ENCODE data around the gene CDK2. TPM values are rescaled to one million over a fixed set of nuclear protein-coding genes. Genes with fewer than 3 reads are reported as not detected.

CDK2 gene
- total RNA-seq, 2 experiments from 2014 or later, result 15.8 to 16.0 TPM

DNA sequence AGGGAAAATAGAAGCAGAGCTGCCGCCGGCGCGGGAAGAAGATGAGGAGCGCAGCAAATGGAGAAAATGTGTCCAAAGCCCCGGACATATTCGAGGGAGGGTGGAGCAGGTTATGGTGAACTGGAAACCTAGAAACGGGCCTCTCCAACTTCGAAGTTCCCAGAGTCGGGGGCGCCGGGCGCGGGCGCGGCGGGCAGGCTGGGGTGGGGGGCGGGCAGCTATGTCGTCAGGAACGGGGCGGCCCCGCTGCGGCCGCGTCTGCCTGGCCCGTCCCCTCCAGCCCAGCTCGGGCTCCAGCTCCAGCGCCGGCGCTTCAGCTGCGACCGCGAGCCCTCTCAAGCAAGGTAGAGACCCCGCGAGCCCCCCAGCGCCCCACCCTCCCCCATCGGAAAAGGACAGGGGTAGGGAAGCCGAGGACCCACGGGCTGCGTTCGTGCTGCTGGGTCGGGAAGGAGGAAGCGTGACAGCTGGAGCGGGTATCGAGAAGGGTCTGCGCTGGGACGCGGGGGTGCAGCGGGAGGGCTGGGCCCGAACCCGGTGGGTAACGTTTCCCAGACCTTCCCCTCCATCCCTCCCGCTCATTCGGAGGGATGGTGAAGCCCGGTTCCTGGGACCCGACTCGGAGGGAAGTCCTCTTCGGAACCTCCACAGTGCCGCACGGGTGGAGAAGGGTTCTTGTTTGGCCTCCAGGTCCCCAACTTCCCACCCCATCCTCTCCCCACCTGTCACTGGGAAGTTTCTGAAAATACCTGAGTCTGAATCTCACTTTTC, 34.7 kb upstream of the CDK2 start:
- Mint-ChIP-seq H3K4me1 (ENCODE audit: low read depth) (peaks cover 57% of the 10 kb centered on the region), H3K27ac (peak overlapping the region; percentile 97), H3K4me3 (peak overlapping the region; percentile 99), H3K9me3 (no peaks in the 10 kb centered on the region), H3K27me3 (no peaks in the 10 kb centered on the region), H3K36me3 (ENCODE audit: low read depth) (peaks cover 83% of the 10 kb centered on the region)
- CTCF ChIA-PET, result interaction anchor here (6.6 to 8.9 kb wide), 2 partner anchors 9 to 194 kb away, joined by 31 to 86 read pairs; no protein-coding TSS in a partner anchor
- POLR2A ChIA-PET, result interaction anchor here (1.4 to 18.6 kb wide), 11 partner anchors 7 to 194 kb away, joined by 3 to 251 read pairs (median 57); partner anchors contain the start of genes DNAJC14, ORMDL2, RAB5B and SARNP
- H3K27me3 ChIP-seq (ENCODE audit: control insufficient read depth in 1 of 2, insufficient read depth in 2 of 2, low read length in 2 of 2), result no peaks in the 10 kb centered on the region
- TF ChIP-seq, protein P1, sequence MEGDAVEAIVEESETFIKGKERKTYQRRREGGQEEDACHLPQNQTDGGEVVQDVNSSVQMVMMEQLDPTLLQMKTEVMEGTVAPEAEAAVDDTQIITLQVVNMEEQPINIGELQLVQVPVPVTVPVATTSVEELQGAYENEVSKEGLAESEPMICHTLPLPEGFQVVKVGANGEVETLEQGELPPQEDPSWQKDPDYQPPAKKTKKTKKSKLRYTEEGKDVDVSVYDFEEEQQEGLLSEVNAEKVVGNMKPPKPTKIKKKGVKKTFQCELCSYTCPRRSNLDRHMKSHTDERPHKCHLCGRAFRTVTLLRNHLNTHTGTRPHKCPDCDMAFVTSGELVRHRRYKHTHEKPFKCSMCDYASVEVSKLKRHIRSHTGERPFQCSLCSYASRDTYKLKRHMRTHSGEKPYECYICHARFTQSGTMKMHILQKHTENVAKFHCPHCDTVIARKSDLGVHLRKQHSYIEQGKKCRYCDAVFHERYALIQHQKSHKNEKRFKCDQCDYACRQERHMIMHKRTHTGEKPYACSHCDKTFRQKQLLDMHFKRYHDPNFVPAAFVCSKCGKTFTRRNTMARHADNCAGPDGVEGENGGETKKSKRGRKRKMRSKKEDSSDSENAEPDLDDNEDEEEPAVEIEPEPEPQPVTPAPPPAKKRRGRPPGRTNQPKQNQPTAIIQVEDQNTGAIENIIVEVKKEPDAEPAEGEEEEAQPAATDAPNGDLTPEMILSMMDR (IDR thresholded peaks at IDR 0.05), result no peak
- H3K4me3 ChIP-seq (ENCODE audit: low read length), result peak overlapping the region; percentile 98
- ATAC-seq (ENCODE audit: poor library complexity) (no peak), DNase-seq (peak in 8 of 14 experiments; percentile 11 to 63 (median 52))
- H3K27ac ChIP-seq (ENCODE audit: low read depth in 1 of 2, low read length in 2 of 2), result peak overlapping the region; percentile 83 to 93
- peaks cover 47% of the 10 kb centered on the region for H3K36me3 ChIP-seq (ENCODE audit: insufficient read depth, low read length)
- peaks cover 68% of the 10 kb centered on the region for H3K4me1 ChIP-seq (ENCODE audit: insufficient read depth, low read length)
- no peaks in the 10 kb centered on the region for H3K9me3 ChIP-seq (ENCODE audit: control insufficient read depth in 1 of 2, insufficient read depth in 1 of 2, low read length in 2 of 2)
- intact Hi-C loops (cut with DNase I, micrococcal nuclease), result loop anchor here (2.0 to 5.0 kb wide), 3 partner anchors 43 to 705 kb away; partner anchors contain the start of genes RAB5B (in 1 of the 2) and RPS26 (in 1 of the 2)

- Mint-ChIP-seq H3K27ac (peak overlapping the region; percentile 97), H3K36me3 (ENCODE audit: low read depth) (peaks cover 85% of the 10 kb centered on the region), H3K4me1 (ENCODE audit: low read depth) (peaks cover 60% of the 10 kb centered on the region), H3K9me3 (no peaks in the 10 kb centered on the region), H3K27me3 (no peaks in the 10 kb centered on the region), H3K4me3 (peak overlapping the region; percentile 99)
- H3K9me3 ChIP-seq (ENCODE audit: control insufficient read depth in 1 of 2, insufficient read depth in 1 of 2, low read length in 2 of 2), result no peaks in the 10 kb centered on the region
- DNase-seq, result peak in 13 of 14 experiments; percentile 33 to 82 (median 60)
- ChIA-PET CTCF (interaction anchor here (6.6 to 8.9 kb wide), 2 partner anchors 8 to 194 kb away, joined by 31 to 86 read pairs; no protein-coding TSS in a partner anchor), POLR2A (interaction anchor here (1.1 to 18.6 kb wide), 11 partner anchors 7 to 194 kb away, joined by 3 to 251 read pairs (median 41); partner anchors contain the start of genes DNAJC14, ORMDL2, PA2G4 and RAB5B)
- TF ChIP-seq, protein P1 (IDR thresholded peaks at IDR 0.05), result no peak
- intact Hi-C loops (cut with DNase I, micrococcal nuclease), result loop anchor here in 1 of 2 experiments (5.0 kb wide), 1 partner anchor 110 kb away; the partner anchor contains the start of gene RPS26
- H3K4me3 ChIP-seq (ENCODE audit: low read length), result peak overlapping the region; percentile 98
- peaks cover 53% of the 10 kb centered on the region for H3K36me3 ChIP-seq (ENCODE audit: insufficient read depth, low read length)
- peak overlapping the region; percentile 81 to 93 for H3K27ac ChIP-seq (ENCODE audit: low read depth in 1 of 2, low read length in 2 of 2)
- peaks cover 73% of the 10 kb centered on the region for H3K4me1 ChIP-seq (ENCODE audit: insufficient read depth, low read length)
- no peaks in the 10 kb centered on the region for H3K27me3 ChIP-seq (ENCODE audit: control insufficient read depth in 1 of 2, insufficient read depth in 2 of 2, low read length in 2 of 2)
- ATAC-seq (ENCODE audit: poor library complexity), result peak; percentile 15
Measured at GRCh38 chr12:55932551-55932910, 34.1 kb upstream of the CDK2 start.

GRCh38 chr12:55933169-55933798, 33.3 kb upstream of the CDK2 start:
- POLR2A ChIA-PET, result interaction anchor here (0.6 to 18.6 kb wide), 14 partner anchors 9 to 204 kb away, joined by 3 to 251 read pairs (median 6); partner anchors contain the start of genes DNAJC14, ORMDL2, PA2G4 and RAB5B
- no peak for ATAC-seq (ENCODE audit: poor library complexity)
- Mint-ChIP-seq H3K4me1 (ENCODE audit: low read depth) (peaks cover 62% of the 10 kb centered on the region), H3K36me3 (ENCODE audit: low read depth) (peaks cover 86% of the 10 kb centered on the region), H3K27me3 (no peaks in the 10 kb centered on the region), H3K4me3 (peak overlapping the region; percentile 99), H3K27ac (peak overlapping the region; percentile 97), H3K9me3 (no peaks in the 10 kb centered on the region)
- Histone ChIP-seq H3K4me1 (ENCODE audit: insufficient read depth, low read length) (peaks cover 78% of the 10 kb centered on the region), H3K27ac (ENCODE audit: low read depth in 1 of 2, low read length in 2 of 2) (peak overlapping the region; percentile 81 to 93), H3K36me3 (ENCODE audit: insufficient read depth, low read length) (peaks cover 60% of the 10 kb centered on the region), H3K9me3 (ENCODE audit: control insufficient read depth in 1 of 2, insufficient read depth in 1 of 2, low read length in 2 of 2) (no peaks in the 10 kb centered on the region), H3K4me3 (ENCODE audit: low read length) (peak overlapping the region; percentile 98), H3K27me3 (ENCODE audit: control insufficient read depth in 1 of 2, insufficient read depth in 2 of 2, low read length in 2 of 2) (no peaks in the 10 kb centered on the region)
- CTCF ChIA-PET, result interaction anchor here (1.3 to 6.6 kb wide), 2 partner anchors 19 to 195 kb away, joined by 3 to 31 read pairs; no protein-coding TSS in a partner anchor
- intact Hi-C loops (cut with DNase I, micrococcal nuclease), result loop anchor here in 1 of 2 experiments (5.0 kb wide), 1 partner anchor 109 kb away; the partner anchor contains the start of gene RPS26
- peak in 5 of 14 experiments; percentile 38 to 64 (median 50) for DNase-seq
- TF ChIP-seq, protein P1 (IDR thresholded peaks at IDR 0.05), result no peak

Data from CD4-positive, alpha-beta T cell (primary cell).